Fibroblast of skin of left quadriceps (primary cell): Measurements from ENCODE around the gene TPTE2.
"Not testable (repeated sequence)": the region's sequence is repeated elsewhere in the genome, so short reads cannot be mapped to it uniquely, and the experiment has no call there.

Experiments used
- DNase-seq, 2 experiments: peaks; one replicate each; pipeline ENCODE4 v3.0.0-alpha.2; 2013; ENCODE audit warnings: low read depth in 2 of 2

Gene TPTE2

DNA sequence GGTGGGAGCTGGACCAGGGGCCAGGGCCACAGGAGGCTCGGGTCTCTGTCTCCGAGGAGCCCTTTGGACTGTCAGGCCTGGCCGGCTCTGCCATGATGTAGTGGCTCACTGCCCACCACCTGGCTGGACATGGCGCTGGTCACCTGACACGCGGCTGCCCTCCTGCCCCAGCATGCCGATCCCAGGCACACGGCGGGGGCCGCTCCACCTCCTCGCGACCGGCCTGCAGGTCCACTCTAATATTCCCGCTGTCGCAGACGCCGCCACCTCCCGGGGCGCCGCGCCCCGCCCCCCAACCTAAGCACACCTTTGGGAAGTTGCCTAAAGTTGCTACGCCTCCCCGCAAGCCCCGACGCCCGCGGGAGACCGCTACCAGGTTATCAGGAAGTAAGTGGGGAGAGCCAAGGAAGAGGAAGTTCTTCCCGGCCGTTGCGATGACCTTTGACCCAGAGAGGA is at the start of gene TPTE2:
TSS of gene TPTE2 (minus strand) at position 406 of the 456 bp plus-strand sequence. CDS start 58,298 bp downstream, outside the sequence.
- not testable (repeated sequence) for DNase-seq

DNA sequence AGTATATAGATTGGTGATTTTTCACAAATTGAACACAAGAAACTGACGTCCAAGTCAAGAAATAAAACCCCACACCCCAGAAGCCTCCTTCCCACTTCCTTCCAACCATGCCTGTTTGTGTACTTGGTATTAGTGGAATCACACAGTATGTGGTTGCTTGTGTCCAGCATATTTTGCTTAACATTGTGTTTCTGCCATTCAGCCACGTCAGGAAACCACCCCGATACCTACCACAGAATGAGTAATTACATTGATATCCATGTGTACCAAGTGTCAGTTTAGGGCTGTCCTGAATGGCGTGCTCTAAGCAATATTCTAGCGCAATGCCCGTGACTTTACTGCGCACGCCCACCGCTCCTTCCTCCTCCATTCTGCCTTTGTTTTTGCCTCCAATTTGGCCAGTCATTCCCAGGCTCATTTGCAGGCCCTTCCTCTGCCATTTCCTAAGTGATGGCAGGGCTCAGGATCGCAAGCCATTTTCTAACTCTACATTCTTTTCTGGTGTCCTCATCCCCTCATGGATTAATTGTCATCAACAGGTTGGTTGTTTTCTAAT is 46.3 kb upstream of the TPTE2 start:
- DNase-seq = no peak

DNA sequence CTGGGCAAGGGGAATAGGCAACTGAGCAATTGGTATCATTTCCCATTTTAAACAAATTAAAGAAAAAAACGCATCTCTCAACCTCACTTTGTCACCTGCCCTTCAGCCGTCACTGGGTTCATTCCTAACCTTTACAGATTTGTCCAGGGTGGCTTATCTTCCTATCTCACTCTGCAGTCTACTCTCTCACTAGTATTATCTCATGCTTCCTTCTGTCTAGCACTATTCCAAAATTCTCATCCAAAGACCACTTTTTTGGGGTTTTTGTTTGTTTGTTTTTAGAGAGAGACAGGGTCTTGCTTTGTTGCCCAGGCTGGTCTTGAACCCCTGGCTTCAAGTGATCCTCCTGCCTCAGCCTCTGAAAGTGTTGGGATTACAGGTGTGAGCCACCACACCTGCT is 45.4 kb upstream of the TPTE2 start:
- DNase-seq = no peak

DNA sequence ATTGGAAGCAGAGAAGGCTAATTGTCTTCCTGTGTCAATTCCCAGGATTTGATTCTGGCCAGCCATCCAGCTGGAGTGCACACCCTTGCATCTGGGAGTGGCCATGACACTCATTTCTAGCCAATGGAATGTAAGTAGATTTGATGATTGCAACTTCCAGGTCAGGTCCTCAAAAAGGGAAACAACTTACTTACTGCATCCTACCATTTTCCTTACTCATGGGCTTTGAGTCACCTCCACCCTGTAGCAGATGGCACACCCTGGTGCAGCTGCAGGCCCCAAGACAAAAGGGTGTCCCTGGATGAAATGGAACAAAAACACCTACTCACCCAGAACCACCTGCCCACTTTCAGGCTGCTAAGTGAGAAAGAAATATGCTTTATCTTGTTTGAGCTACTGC is 44.8 kb upstream of the TPTE2 start:
- DNase-seq = no peak

DNA sequence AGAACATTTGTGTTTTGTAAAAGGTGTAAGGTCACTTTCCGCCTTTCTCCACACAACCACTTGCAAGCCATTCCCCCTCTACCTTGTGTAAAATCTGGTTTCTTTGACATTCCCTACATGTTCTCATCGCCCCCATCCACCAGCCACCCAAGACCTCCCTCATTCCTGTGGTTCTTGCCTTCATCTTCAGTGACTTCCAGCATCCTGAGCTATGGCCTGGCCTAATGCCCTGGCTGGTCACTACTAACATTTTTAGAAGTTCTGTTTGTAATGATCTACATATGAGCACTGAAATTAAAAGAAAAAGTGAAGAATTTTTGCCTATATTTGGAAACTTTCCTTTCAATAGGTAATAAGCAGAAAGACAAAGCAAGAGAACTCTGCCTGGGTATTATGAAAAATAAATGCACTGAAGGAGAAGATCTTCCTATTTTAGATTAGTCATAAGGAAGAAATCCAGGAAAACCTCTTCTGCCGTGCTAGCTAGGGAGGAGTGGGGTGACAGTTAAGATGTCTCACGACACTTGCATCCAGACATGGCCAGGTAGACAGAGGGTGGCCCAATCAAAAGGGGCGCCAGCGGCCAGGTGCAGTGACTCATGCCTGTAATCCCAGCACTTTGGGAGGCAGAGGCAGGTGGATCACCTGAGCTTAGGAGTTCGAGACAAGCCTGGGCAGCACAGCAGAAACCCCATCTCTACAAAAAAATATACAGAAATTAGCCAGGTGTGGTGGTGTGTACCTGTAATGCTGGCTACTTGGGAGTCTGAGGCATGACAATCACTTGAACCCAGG is 44.0 kb upstream of the TPTE2 start:
- DNase-seq = no peak

DNA sequence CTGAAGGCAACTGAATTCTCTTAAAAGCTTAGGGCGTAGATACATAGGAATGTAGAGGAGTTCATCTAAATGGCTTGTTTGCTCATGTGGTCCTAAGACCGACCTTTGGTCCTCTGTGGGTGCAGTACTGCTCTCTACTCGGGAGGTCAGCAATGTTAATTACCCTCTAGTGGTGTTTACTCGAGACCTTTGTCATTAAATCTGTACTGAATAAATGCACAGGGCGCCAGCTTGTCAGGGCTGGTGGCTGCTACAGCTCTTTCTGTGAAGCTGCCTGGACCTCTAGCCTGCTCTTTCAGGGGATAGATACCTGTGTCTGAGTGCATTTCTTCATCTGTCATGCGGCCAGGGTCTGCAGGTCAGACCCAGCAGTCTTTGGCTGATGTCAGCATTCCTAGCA is 43.0 kb upstream of the TPTE2 start:
- no peak for DNase-seq

DNA sequence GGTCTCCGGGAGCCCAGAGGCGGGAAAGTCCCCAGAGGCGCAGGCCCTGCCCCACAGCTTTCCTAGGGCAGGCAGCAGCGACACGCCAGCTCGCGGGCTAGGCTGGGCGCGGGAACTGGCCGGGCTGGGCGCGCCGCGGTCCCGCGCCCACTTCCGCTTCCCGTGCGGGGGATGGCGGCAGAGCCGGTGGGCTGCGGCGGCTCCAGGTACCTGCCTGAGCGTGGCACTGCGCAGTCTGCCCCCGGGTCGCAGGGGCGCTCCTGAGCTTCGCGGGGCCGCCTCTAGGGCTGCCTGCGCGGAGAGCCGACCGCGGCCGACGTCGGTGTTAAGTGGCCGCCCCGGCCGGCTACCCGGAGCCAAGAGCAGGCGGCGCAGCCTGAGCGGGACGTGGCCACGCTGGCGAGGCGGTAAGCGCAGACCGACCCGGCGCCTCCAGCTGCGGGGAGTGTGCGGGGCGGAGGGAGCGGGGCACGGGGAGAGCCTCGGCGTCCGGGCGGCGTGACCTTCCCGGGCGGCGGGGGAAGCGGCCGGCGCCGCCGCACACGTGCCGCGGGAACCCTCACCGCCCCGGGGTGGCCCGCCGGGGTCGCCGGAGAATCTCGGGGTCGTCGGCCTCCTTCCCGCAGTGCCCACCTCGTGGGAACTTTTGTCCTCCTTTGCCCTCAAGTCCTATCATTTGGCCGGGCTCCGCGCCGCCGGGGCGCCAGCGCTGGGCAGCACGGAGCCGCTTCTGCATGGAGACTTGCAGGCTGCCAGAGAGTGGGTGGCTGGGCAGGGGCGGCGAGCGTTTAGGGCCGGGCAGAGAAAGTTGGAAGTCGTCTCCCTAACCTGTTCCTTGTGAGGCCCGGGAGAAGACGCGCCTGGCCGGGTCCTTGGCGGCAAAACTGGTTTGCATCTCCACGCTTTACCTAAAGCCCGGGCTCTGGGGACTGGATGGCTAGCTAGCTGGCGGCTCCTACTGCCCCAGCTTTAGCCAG is 40.7 kb upstream of the TPTE2 start:
- DNase-seq = no peak

DNA sequence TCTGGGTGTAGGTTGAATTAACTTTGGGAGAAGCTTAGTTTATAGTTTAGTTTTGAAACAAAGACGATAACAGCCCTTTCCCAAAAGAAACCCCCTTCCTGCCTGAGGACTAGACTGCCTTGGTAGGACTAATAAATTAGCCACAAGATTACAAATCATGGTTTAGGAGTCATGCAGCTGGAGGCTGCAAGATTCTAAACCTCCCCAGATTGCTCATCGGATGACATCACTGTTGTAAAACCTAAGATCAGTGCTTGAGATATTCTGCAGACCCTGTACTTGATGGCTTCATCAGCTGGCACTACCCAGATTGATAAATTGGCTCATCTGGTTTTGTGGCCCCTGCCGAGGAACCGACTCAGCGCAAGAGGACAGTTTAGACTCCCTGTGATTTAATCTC is 36.2 kb upstream of the TPTE2 start:
- DNase-seq = no peak

DNA sequence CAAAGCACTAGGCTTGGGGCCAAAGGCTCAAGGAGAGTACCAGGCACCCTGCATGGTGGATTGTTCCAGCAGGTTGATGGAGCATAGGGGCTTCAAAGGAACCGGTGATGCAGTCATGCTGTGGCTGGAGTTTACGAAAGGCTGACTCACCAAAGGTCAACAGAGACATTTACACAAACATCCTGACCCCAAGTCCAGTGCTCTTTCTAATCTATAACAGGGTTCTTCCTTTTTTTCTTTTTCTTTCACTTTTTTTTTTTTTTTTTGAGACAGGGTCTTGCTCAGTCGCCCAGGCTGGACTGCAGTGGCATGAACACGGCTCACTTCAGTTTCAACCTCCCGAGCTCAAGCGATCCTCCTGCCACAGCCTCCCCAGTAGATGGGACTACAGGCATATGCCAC is 35.6 kb upstream of the TPTE2 start:
- DNase-seq = no peak

DNA sequence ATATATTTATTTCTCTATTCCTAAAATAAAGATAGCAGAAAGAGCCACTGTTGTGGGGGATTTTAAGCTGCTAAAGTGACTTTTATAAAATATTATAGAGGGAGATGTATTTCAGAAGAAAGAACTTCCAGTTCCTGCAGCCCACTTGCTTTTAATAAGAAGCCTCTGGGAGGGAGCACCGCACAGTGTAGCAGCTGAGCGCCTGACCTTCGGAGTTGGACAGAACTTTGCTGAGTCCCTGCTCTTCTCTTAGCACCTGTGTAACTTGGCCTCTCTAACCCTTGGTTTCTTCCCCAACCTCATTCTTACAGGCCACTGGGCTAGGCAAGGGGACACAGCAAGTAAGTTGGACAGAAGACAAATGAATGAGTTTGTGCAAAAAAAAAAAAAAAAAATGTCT is 34.8 kb upstream of the TPTE2 start:
- no peak for DNase-seq

DNA sequence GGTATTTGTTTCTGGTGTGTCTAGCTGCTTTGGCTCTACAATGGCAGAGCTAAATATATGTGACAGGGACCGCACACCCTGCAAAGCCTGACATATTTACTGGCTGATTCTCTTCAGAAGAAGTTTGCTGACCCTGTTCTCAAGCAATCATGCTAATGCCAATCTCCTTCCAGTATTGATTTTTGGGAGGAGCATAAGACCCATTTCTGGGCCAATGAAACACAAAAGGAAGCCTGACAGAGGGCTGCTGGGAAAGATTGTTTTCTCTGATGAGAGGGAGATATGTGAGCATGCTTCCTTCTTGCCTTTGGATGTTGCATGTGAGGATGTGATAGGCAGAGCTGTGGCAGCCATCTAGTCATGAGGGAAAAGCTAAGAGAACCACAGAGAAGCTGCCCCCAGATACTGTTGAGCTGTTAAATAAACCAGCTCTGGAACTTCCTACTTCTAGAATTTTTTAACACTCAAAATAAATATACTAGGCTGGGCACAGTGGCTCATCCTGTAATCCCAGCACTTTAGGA is 31.4 kb upstream of the TPTE2 start:
- no peak for DNase-seq

DNA sequence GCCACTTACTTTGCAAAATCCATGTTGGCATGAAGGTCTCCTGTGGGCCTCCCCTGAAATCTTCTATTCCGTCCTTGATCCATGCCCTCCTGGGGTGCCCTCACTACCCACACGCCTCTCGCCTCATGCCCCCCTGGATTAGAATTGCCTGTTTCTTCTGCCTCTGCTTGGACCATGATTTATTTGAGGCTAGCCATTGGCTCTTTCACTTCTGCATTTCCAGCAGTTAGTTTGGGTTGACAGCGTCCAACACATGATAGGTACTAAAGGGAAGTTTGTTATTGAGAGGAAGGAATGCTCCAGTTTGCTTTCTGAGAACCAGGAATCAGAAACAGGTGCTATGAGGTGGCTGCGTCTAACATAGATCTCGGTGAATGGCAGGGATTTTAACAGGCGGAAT is 30.5 kb upstream of the TPTE2 start:
- no peak for DNase-seq

DNA sequence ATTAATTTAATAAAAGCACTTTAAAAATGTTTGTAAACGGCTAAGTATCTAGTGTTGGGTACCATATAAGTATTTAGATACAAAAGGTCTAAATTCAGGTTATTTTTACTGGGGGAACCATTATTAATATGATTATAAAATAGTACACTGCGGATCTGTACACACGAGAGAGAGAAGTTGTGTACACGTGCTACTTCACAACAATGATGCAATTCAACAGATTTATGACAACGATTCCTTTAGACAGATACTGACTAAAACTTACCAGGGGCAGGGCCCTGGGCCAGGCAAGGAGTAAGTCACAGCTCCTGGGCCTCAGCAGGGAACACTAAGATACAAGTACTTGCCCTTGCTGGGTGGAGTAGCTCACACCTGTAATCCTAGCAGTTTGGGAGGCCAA is 29.1 kb upstream of the TPTE2 start:
- no peak for DNase-seq

DNA sequence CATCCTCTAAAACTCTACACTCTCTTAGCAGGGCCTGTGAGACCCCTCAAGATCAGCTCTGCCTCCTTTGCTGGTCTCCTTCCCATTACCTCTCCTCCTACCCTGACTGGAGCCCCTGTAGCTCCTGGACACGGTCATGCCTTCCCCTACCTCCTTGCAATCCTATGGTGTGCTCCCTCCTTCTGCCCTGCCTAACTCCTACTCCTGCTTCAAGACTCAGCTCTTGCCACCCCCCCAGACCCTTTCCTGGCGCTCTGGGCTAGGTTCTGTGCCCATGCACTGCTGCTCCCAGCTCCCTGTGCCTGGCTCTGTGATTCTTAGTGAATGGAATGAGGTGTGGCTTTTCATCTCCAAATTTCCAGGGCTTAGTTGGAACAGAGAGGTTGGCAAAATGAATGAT is 28.0 kb upstream of the TPTE2 start:
- DNase-seq = no peak

DNA sequence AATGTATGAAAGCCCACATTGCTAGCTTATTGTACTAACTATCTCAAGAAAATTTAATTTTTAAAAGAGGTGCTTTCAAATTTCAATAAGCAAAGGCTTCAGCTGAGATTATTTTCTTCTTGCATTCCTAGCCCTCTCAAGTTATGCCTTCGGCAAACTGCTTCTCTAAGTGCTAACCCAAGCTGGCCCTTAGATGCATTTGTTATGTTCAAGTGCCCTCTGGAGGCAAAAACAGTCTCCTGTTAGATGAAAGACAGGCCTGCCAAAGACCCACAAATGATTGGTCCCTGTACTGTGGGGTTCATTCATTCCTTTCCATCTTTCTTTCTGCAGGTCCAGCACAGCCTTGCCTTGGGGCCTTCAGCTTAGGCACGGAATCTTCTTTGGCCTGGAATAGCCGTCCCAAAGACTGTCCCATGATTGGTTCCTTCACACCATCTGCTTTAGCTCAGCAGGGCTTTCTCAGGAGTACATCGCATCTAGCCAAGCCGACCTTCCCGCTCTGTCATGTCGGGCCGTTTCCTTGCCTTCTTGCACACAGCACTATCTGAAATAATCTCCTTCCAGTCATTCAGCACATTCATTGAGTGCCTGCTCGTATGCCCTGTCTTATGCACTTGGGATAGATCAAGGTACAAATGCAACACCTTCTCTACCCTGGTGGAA is 26.4 kb upstream of the TPTE2 start:
- no peak for DNase-seq

DNA sequence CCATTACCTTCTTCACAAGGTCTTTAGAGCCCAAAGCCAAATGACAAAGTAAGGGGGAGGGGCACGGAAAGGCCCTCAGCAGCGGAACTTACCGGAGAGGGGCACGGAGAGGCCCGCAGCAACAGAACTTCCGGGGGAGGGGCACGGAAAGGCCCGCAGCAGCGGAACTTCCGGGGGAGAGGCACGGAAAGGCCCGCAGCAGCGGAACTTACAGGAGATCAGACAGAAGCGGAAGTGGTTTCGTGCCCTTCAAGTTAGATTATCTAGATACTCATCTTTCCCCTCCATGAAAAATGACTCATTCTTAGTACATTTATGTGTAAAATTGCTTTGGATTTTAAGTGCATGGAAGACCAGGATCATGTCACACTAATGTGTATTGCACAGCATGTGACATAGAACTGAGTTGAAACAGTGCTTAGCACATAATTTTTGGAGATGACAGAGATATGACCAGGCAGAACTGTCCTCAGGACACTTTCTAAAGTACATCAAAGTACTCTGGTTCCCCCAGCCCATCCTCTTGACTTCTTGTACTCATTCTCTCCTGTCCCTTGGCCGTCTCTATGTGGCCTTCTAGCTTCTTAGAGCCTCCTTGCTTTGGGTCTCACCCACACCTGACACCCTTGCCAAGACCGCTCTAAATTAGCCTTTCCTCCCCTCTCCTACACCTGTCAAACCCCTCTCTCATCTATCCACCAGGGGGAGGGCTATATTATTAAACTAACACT is 25.7 kb upstream of the TPTE2 start:
- no peak for DNase-seq

DNA sequence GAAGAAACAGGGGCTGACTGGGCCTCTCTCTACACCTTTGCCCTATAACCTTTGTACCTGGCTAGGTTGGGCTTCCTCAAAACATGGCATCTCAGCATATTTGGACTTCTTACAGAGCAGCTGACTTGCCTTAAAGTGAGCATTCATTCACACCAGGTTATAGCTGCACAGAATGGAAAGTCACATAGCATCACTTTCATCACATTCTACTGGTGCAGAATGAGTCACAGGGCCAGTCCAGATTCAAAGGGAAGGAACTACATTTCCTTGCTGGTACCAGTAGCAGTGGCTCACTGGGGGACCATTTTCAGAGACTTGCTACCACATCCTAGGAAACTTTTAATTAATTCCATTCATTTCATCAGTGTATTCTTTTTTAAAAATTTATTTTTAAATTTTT is 20.3 kb upstream of the TPTE2 start:
- no peak for DNase-seq

DNA sequence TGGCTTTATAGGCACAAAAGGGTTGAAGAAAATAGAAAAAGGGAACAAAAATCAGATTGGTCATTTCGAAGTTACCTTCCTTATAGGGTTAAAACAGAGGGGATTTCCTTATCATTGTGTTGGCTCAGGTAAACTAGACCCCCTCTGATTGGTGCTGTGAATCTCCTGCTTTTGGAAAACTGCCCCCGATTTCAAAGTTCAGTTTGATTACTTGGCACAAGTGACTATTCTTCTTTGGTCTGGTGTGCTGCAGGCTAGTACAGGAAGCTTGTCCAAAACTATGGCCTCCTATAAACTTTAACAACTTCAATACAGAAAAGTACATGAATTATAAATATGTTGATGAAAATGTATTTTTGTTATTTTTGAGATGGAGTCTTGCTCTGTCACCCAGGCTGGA is 13.9 kb upstream of the TPTE2 start:
- DNase-seq = no peak

DNA sequence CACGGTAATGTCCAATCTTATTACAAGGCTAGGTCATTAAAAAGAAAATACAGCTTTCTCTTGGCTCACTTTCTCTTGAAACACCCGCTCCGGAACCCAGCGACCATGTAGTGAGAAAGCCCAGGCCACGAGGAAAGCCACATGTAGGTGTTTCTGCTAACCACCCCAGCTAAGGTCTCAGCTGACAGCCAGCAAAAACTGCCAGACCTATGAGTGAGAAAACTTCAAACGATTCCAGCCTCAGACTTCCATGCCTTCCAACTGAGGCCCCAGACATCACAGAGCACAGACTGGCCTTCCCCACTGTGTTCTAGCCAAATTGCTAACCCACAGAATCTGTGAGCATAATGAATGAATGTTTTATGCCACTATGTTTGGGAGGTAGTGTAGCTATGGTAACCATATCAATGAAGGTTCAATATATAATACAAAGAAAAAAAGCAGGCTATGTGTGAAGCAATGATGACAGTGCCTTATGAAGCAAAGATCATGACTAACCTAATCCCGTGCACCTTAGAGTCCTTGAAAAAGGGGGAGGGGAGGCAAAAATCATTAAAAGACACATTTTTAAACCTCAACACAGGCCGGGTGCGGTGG is 11.9 kb upstream of the TPTE2 start:
- DNase-seq = no peak

DNA sequence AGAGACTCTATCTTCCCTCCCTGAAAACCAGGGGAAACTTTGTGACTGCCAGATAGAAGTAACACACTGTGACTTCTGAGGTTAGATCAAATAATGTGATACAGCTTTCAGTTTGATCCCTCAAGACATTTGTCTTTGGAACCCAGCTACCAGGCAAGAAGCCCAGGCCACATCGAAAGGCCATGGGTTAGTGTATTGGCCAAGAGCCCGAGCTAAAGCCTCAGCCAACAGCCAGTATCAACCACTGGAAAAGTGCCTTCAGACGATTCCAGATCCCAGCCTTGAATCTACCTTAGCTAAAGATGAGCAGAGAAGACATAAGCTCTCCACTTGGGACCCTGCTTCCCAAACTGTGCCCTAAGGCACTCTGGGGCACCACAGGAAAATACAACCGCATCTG is 10.9 kb upstream of the TPTE2 start:
- DNase-seq = no peak
